SHP77 (cell line): ENCODE data around the gene IL1RAP.
"Not testable (repeated sequence)": the region's sequence is repeated elsewhere in the genome, so short reads cannot be mapped to it uniquely, and the experiment has no call there.

Source experiments
- DNase-seq, 2 experiments: peaks; one replicate each; lab custom pipeline; 2025; lab: John Stamatoyannopoulos, UW

The IL1RAP gene

GRCh38 chr3:190666821-190667220 lies 152.9 kb downstream of the IL1RAP start:
- DNase-seq: no peak

DNA sequence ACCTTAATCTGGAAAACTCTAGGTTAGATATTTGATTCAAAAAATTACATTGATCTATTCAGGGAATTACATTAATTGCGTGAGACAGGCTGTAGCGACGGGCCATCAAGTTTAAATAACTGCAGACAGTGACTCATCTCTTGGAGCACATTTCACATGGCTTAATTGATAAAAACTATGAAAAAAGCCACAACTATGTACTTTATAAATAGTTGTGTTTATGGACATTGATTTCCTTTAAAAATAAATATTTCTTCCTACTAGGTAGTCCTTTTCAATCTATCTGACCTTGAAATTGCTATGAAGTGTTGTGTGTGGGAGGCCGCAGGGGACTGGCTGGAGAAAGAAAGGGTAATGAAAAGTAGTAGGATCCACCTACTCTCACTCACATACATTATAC lies 157.8 kb downstream of the IL1RAP start:
- no peak for DNase-seq

GRCh38 chr3:190673148-190673547 lies 159.3 kb downstream of the IL1RAP start:
- no peak for DNase-seq

GRCh38 chr3:190676481-190676880 lies 162.6 kb downstream of the IL1RAP start:
- no peak for DNase-seq

- no peak for DNase-seq
Observed at GRCh38 chr3:190677001-190677400, 163.1 kb downstream of the IL1RAP start.

- not testable (repeated sequence) for DNase-seq
Observed at GRCh38 chr3:190677868-190678267, 164.0 kb downstream of the IL1RAP start.

- no peak for DNase-seq
Observed at GRCh38 chr3:190680691-190681090, 166.8 kb downstream of the IL1RAP start.

- DNase-seq: no peak
Observed at GRCh38 chr3:190684776-190685175, 170.9 kb downstream of the IL1RAP start.

GRCh38 chr3:190686011-190686410 lies 172.1 kb downstream of the IL1RAP start:
- DNase-seq: no peak

DNA sequence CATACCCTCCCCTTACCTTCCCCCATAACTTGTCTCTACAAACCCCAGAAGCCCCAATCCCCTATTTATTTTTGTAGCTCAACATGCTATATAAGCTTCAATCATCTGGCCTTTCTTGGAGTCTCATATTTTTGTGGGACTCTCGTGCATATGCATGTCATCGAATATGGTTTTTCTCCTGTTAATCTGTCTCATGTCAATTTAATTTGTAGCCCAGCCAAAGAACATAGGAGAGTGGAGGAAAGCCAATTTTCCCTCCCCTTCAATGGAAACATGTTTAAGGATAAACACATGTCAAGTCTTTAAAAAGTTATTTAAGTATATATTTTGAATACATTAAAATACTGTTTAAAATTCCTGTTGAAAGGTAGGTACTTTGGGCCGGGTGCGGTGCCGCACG lies 176.4 kb downstream of the IL1RAP start:
- DNase-seq: no peak

- no peak for DNase-seq
Observed at GRCh38 chr3:190692256-190692655, 178.4 kb downstream of the IL1RAP start.

DNA sequence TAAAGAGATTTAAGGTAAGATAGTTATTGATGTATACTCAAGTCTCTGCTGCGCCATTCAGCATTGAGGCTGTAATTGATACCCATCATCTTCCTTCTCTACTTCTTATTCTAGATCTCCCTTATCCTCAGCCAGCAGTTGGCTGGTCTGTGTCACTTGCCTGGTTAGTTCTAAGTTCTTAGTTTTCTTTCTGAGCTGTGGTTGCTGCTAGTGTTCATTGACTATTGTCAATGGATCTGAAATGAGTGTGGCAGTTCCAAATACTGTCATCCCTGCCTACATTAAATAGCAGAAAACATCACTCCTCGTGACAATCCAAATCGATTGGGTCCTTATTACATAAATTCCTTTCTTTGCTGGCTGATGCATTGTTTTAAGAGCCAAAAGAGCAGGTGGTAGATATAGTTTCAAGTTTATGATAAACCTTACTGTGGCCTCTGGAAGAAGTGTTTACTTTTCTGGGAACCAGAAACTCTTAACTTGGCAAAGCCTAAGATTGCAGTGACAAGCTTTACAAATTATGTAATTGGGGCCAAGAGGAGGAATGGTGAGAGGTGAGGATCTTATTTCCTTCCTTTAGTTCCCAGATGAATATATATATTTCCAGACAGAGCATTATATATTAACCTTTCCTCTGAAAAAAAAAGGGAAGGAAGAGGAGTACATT lies 180.6 kb downstream of the IL1RAP start:
- no peak for DNase-seq

DNA sequence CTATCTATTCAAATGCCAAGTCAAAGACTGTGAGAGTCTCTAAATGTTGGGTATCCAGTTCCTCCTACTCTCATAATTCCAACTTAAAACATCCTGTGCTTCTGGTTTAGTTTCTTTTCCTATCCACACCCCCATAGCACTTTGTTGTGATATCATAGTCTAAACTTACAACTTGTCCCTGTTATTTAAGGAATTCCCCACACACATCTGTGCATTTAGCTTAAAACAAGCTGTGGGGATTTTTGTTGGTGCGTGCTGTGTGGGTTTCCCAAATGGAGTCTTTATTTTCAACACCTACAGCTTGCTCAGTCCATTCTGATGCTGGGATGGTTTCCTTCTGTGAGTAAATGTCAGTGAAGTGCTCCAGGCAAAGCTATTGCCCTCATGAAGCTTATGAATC lies 181.3 kb downstream of the IL1RAP start:
- no peak for DNase-seq

DNA sequence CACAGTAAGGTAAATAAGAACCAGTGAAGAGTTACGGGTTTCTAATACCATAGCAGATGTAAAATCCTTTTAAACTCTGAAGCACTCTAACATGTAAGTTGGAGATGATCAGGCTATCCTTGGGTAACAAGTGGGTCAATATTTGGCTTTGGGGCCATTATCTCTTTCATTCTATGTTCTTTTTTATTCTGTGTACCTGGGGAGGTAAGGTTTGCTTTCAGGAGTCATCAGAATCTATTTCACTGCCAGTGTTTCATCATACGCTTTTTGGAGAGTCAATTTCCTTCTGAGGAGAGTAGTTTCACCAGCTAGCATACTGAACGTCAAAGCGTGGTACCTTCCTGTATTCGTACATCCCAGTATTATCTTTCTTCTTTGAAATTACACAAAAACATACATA lies 182.1 kb downstream of the IL1RAP start:
- DNase-seq: no peak

DNA sequence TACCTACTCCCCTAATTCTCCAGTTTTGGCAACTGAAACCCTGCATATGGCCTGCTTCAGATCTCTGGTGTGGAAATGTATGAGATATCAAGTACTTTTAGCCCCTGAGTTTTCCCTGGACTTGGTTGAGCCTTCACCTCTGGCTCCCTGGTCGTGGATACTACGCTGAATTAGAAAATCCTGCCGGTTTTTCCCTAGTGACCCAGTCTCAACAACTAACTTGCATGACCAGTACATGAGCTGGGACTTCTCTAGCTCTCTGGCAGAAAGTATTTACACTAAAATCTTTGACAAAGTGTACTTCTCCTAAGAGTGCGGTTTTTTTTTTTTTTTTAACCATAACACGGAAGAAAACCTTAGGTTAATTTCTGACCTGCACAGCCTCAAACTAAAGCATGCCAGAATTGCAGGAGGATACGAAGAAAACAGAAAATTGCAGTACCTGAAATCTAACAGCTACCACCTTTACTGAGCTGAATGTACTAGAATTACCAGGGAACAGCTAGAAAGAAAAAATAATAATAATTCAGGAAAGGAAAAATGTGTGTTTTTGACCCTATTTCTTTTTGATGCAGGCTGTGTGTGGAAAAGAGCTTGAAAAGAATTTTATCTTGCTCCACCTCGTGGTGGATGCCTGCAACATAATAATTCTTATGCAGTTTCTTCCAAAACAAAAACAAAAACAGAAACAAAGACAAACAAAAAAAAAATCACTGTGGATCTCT lies 183.1 kb downstream of the IL1RAP start:
- DNase-seq: peak; percentile 2 to 4

GRCh38 chr3:190697502-190697830 lies 183.6 kb downstream of the IL1RAP start:
- no peak for DNase-seq

GRCh38 chr3:190697901-190698300 lies 184.0 kb downstream of the IL1RAP start:
- DNase-seq: no peak

DNA sequence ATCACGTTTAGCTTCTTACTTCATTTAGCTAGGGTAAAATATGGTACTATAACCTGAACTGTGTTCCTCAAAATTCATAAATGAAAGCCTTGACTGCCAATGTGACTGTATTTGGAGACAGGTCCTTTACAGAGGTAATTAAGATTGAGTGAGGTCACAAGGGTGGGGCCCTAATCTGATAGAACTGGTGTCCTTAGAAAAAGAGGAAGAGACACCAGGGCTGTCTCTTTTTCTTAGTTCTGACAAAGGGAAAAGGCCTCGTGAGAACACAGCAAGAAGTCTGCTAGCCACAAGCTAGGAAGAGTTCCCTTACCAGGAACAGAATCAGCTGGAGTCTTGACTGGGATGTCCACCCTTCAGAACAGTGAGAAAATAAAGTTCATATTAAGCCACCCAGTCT lies 185.9 kb downstream of the IL1RAP start:
- DNase-seq: no peak

- peak; percentile 7 to 12 for DNase-seq
Observed at GRCh38 chr3:190701096-190701532, 187.2 kb downstream of the IL1RAP start.

GRCh38 chr3:190706582-190706981 lies 192.7 kb downstream of the IL1RAP start:
- DNase-seq: no peak
